Effector CD8-positive, alpha-beta T cell (primary cell): ENCODE measurements around the gene PPP4R3A.
"Not testable (repeated sequence)": the region's sequence is repeated elsewhere in the genome, so short reads cannot be mapped to it uniquely, and the experiment has no call there.

Experiments
- DNase-seq: peaks from one replicate; lab custom pipeline; 2025; lab: John Stamatoyannopoulos, UW

PPP4R3A gene

GRCh38 chr14:91503000-91503504 lies 7.1 kb downstream of the PPP4R3A start:
- no peak for DNase-seq

GRCh38 chr14:91501951-91502930 lies 7.9 kb downstream of the PPP4R3A start:
- no peak for DNase-seq

- no peak for DNase-seq
These were observed 8.8 kb downstream of the PPP4R3A start for GRCh38 chr14:91501348-91501747.

DNA sequence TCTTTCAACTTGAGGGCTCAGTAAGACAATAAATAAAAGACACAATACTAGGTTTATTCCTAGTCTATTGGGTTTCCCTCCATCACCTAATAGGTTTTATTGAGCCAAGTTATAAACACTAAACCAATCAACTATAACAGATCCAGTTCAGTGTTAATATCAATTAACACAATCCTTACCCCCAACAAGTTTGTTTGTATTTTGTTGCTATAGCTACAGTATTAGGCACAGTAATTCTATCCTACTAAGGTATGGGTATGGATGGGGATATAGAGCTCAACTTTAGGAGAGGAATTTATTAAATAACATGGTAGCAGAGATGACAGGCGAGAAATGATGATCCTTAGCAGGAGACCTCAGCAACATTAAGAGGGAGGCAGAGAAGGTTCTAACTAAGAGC lies 13.3 kb downstream of the PPP4R3A start:
- no peak for DNase-seq

DNA sequence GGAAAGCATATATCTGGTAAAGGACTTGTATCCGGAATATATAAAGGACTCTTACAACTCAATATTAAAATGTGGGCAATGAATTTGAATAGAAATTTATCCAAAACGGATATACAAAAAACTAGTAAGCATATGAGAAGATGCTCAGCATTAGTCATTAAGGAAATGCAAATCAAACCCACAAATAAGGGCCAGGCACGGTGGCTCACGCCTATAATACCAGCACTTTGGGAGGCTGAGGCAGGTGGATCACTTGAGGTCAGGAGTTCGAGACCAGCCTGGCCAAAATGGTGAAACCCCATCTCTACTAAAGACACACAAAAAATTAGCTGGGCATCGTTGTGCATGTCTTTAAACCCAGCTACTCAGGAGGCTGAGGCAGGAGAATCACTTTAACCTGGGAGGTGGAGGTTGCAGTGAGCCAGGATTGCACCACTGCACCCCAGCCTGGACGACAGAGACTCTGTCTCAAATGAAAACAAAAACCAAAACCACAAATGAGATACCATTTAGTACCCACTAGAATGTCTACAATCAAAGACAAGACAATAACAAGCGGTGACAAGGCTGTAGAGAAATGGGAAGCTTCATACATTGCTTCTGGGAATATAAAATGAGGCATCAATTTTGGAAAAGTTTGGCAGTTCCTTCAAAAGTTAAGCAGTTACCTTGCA lies 15.6 kb downstream of the PPP4R3A start:
- DNase-seq, result not testable (repeated sequence)

- no peak for DNase-seq
These were observed 16.9 kb downstream of the PPP4R3A start for GRCh38 chr14:91493169-91493568.

DNA sequence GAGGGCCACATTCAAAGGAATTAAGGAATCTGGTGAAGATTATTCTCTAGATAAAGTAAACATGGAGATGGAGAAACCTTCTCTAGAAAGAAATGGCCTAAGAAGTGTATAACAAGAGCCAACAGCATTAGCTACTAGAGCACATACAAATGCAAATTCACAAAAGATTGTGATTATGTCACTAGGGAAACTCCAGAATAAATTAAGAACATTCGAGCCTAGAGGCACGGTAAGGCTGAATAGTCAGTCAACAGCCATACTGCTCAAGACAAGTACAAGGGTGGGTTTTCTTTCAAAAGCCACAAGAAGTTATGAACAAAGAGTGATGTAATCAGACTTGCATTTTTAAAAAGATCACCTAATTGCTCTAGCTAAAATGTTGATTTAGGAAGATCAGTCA lies 25.4 kb downstream of the PPP4R3A start:
- no peak for DNase-seq

- no peak for DNase-seq
These were observed 25.9 kb downstream of the PPP4R3A start for GRCh38 chr14:91484186-91484585.

DNA sequence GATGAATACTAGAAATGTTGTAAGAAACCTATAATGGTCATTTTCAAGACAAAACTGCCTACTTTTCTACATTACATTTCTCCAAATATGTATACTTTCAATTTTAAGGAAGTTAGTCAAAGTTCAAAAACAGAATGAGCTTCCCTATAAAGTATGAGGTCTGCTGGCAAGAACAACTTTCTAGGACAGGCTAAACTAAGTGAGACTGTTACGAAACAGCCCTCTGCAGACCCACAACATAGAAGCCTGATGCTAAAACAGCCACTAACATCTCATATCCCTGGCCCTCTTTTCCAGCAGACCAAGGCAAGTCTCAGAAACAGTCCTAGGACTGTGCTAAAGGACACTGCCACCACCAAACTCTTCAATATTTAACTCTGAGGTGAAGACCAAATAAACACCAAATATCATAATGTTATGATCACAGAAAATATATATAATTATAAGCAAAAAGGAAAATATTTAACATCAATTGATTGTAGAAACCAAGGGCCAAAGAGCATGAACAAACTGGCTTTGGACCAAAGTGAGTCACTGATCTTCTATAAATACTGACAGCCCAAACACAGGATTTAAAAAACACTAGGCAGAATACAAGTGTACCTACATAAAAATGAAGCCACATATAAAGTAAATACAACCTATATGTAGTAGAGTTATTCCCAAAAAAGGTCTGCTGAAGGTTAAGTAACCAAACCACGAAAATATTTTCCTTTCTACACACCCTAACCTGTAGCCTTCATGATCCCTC lies 27.7 kb downstream of the PPP4R3A start:
- DNase-seq, result no peak

DNA sequence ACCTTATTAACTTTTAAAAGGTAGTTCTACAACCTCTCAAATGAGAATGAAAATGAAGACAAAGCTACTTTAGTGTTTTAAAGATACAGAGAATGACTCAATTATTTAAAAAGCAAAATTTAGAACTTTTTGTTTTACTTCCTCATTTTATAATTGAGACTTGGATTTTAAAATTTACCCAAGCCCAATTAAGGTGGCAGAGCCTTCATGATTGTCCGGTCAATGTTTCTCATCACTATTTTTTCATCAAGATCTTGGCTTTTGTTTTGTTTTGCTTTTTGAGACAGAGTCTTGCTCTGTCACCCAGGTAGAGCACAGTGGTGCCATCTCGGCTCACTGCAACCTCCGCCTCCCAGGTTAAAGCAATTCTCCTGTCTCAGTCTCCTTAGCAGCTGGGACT lies 32.7 kb downstream of the PPP4R3A start:
- no peak for DNase-seq

- DNase-seq, result no peak
These were observed 37.1 kb downstream of the PPP4R3A start for GRCh38 chr14:91473046-91473445.

DNA sequence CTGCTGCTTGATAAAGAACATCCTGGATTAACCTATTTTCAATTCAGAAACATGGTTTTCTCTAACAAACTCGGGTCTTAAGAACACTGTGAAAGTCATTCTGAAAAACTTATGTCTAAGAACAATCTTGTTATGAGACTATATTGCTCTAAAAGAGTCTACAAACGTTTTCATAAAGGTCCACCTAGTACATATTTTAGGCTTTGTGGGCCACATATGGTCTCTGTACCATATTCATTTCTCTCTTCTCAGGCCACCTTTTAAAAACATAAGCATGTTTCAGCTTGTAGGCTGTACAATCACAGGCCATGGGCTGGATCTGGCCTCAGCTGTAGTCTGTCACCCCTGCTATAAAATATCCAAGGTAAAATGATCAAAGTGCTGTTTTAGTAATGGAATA lies 39.9 kb downstream of the PPP4R3A start:
- no peak for DNase-seq

DNA sequence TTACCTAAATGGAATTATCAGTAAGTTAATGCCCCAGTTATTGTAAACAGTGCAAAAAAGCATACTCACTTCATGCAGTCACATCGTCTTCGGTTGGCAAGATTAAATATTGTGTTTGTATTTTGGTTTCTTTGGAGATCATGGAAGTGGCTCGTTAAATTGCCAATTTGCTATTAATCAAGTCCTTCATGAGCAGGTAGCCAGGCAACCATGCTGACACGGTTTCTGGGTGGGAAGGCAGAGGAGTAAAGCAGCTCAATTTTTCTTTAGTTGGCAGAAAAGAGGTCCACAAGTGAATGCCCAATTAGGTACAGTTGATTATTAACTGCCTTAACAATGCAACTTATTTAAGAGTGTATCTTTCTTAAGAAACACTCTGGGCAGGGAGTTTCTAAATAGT lies 43.9 kb downstream of the PPP4R3A start:
- DNase-seq, result no peak

DNA sequence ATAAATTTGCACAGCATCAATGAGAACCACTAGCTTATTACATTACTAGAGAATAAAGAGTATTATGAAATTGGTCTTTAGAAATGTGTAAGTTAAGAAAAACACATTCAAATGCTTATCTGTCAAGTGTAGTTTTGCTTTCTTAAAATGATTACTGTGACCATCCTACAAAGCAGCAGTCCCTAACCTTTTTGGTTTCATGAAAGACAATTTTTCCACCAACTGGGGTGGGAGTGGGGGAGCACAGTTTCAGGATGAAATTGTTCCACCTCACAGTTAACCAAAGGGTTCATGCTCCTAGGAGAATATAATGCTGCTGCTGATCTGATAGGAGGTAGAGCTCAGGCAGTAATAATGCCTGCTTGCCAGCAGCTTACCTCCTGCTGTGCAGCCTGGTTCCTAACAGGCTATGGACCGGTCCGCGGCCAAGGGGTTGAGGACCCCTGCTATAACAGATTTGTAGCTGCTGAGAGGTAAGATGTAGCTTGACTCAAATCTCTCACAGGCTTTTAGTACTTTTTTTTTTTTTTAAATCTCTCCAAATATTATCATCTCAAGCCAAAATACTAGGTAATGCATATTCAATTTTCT lies 45.4 kb downstream of the PPP4R3A start:
- DNase-seq, result no peak

- no peak for DNase-seq
These were observed 51.5 kb downstream of the PPP4R3A start for GRCh38 chr14:91458612-91459011.

- no peak for DNase-seq
These were observed 53.8 kb downstream of the PPP4R3A start for GRCh38 chr14:91456283-91456682.

- no peak for DNase-seq
These were observed 55.5 kb downstream of the PPP4R3A start for GRCh38 chr14:91454580-91454979.

- DNase-seq, result no peak
These were observed 56.0 kb downstream of the PPP4R3A start for GRCh38 chr14:91454155-91454554.

GRCh38 chr14:91453744-91454143 lies 56.4 kb downstream of the PPP4R3A start:
- no peak for DNase-seq

DNA sequence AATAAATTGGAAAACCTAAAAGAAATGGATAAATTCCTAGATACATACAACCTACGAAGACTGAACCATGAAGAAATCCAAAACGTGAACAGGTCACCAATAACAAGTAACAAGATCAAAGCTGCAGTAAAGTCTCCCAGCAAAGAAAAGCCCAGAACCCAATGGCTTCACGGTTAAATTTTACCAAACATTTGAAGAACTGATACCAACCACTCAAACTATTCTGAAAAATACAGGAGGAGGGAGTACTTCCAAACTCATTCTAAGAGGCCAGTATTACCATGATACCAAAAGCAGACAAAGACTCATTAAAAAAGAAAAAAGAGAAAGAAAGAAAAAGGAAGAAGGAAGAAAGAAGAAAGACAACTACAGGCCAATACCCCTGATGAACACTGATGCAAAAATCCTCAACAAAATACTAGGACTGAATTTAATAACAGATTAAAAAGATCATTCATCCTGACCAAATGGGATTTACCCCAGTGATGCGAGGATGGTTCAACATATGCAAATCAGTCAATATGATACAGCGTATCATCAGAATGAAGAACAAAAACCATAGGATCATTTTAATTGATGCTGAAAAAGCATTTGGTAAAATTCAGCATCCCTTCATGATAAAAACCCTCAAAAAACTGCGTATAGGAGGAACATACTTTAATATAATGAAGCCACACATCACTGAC lies 65.6 kb downstream of the PPP4R3A start:
- no peak for DNase-seq

- no peak for DNase-seq
These were observed 70.8 kb downstream of the PPP4R3A start for GRCh38 chr14:91439345-91439744.
